HepG2 (cell line): ENCODE results near the gene CSK. TPM values are rescaled to one million over a fixed set of nuclear protein-coding genes. Genes with fewer than 3 reads are reported as not detected.

Experiments used
- ATAC-seq: fragments of 200-7000 bp; cut with Tn5 transposase; 3 replicates; pipeline ENCODE4 v1.9.1; 2020; ENCODE audit warnings: mild to moderate bottlenecking, moderate library complexity
- BruUV-seq: library from RNA; stranded (reverse); fragments of 400-500 nt; replicated peaks from 2 replicates; lab custom pipeline; 2021; lab: Mats Ljungman, UMichigan
- CTCF ChIA-PET: fragments of 300-600 bp; formaldehyde crosslinking; extraction: SDS; loops from one replicate; lab custom pipeline; 2021; ENCODE audit warnings: low total read pairs, inconsistent platforms, low intra/inter-chr PET ratio; lab: Yijun Ruan, JAX
- POLR2A ChIA-PET: fragments of 350-600 bp; sonication (Branson Sonifier 250); formaldehyde crosslinking; loops from one replicate; lab custom pipeline; 2020; ENCODE audit warnings: antibody characterized with exemption, inconsistent platforms; lab: Yijun Ruan, JAX
- DNase-seq: peaks from one replicate; pipeline ENCODE4 v3.0.0-alpha.2; 2015; ENCODE audit warnings: low spot score
- FAIRE-seq: peaks from 3 replicates; lab custom pipeline; 2011; peaks lifted over from hg19 to GRCh38; lab: Jason Lieb, UNC
- H2AFZ ChIP-seq: one replicate; pipeline ENCODE4 v1.6.1; 2011; ENCODE audit warnings: low read length, inconsistent platforms
- H3K27ac ChIP-seq: fragments of 300-600 bp; 3 replicates; pipeline ENCODE4 v1.8.0; 2011; ENCODE audit warnings: mixed run types, mild to moderate bottlenecking, mixed read lengths, low read length, inconsistent platforms; ENCODE audit not compliant: insufficient read depth; ENCODE audit errors: extremely low read length
- H3K27me3 ChIP-seq, 2 experiments: fragments of 200-600 bp in 1 of 2; 2 replicates in 1 of 2; 3 replicates in 1 of 2; pipeline versions ENCODE4 v1.6.0 to v1.8.0; 2011; ENCODE audit warnings: low read length in 2 of 2, mild to moderate bottlenecking in 2 of 2, moderate library complexity in 2 of 2, inconsistent platforms in 1 of 2; ENCODE audit not compliant: insufficient read depth in 2 of 2, control insufficient read depth in 1 of 2
- H3K36me3 ChIP-seq, 2 experiments: fragments of 200-600 bp in 1 of 2; replicated peaks in 1 of 2; 2 replicates in 1 of 2; 3 replicates in 1 of 2; pipeline versions ENCODE4 v1.5.1 to v1.8.0; 2011; ENCODE audit warnings: low read length in 2 of 2, inconsistent platforms in 1 of 2; ENCODE audit not compliant: insufficient read depth in 2 of 2, control insufficient read depth in 1 of 2
- H3K4me1 ChIP-seq: 2 replicates; pipeline ENCODE4 v1.5.1; 2012; ENCODE audit warnings: low read length, inconsistent platforms; ENCODE audit not compliant: insufficient read depth
- H3K4me2 ChIP-seq: 2 replicates; pipeline ENCODE4 v1.6.0; 2011; ENCODE audit warnings: low read depth, low read length, inconsistent platforms
- H3K4me3 ChIP-seq, 3 experiments: fragments of 200-600 bp in 1 of 3; sonication (generic), shearing (Covaris generic) in 1 of 3; replicated peaks in 1 of 3; 2 replicates each; pipeline ENCODE4 v1.5.1; 2011 to 2016; ENCODE audit warnings: low read length in 3 of 3, inconsistent platforms in 2 of 3, low read depth in 2 of 3, mild to moderate bottlenecking in 2 of 3, control low read depth in 1 of 3, mixed read lengths in 1 of 3; ENCODE audit not compliant: insufficient read depth in 1 of 3
- H3K79me2 ChIP-seq: one replicate; pipeline ENCODE4 v1.6.1; 2011; ENCODE audit warnings: low read length, inconsistent platforms; ENCODE audit not compliant: insufficient read depth
- H3K9ac ChIP-seq: 2 replicates; pipeline ENCODE4 v1.6.0; 2011; ENCODE audit warnings: mild to moderate bottlenecking, low read depth, low read length, inconsistent platforms; ENCODE audit not compliant: insufficient read depth
- H3K9me3 ChIP-seq: 2 replicates; pipeline ENCODE4 v1.5.1; 2012; ENCODE audit warnings: mild to moderate bottlenecking, low read length
- H4K20me1 ChIP-seq: 2 replicates; pipeline ENCODE4 v1.6.0; 2011; ENCODE audit warnings: inconsistent platforms, mild to moderate bottlenecking, low read length, moderate library complexity; ENCODE audit not compliant: insufficient read depth
- ATM ChIP-seq: fragments of 450-650 bp; IDR thresholded peaks from 2 replicates; pipeline ENCODE4 v1.7.1; 2017; ENCODE audit warnings: mild to moderate bottlenecking, borderline replicate concordance
- FOXP1 ChIP-seq, 2 experiments: fragments of 450-650 bp in 1 of 2; IDR thresholded peaks; 2 replicates each; pipeline ENCODE4 v1.6.1; 2017 to 2018; ENCODE audit warnings: antibody characterized with exemption in 1 of 2
- GATAD2A ChIP-seq: IDR thresholded peaks from 2 replicates; pipeline ENCODE4 v1.6.1; 2016
- HMG20B ChIP-seq: conservative IDR thresholded peaks from 2 replicates; pipeline ENCODE4 v1.6.1; 2016; ENCODE audit warnings: missing genetic modification reagents, missing compliant biosample characterization
- MED8 ChIP-seq: sonication (generic); formaldehyde crosslinking; IDR thresholded peaks from 2 replicates; pipeline ENCODE4 v1.8.1; 2023; ENCODE audit warnings: mild to moderate bottlenecking, missing genetic modification reagents; ENCODE audit not compliant: insufficient replicate concordance
- RELA ChIP-seq: sonication (generic); formaldehyde crosslinking; IDR thresholded peaks from 2 replicates; pipeline ENCODE4 v1.4.0; 2020; ENCODE audit warnings: missing genetic modification reagents
- REPIN1 ChIP-seq: sonication (generic); formaldehyde crosslinking; IDR thresholded peaks from 2 replicates; pipeline ENCODE4 v1.8.0; 2022; ENCODE audit warnings: missing genetic modification reagents, low read depth, mild to moderate bottlenecking, borderline replicate concordance
- SMAD1 ChIP-seq: sonication (generic); formaldehyde crosslinking; IDR thresholded peaks from 2 replicates; pipeline ENCODE4 v1.4.0; 2020; ENCODE audit warnings: missing genetic modification reagents, low read depth, mild to moderate bottlenecking, borderline replicate concordance
- TOPORS ChIP-seq: sonication (generic); formaldehyde crosslinking; IDR thresholded peaks from 2 replicates; pipeline ENCODE4 v1.8.0; 2023; ENCODE audit warnings: mild to moderate bottlenecking, missing genetic modification reagents
- ZFP1 ChIP-seq: IDR thresholded peaks from 2 replicates; pipeline ENCODE4 v1.6.1; 2016
- ZMYM2 ChIP-seq: sonication (generic); formaldehyde crosslinking; IDR thresholded peaks from 2 replicates; pipeline ENCODE4 v1.8.0; 2022; ENCODE audit warnings: mild to moderate bottlenecking, missing genetic modification reagents
- ZNF260 ChIP-seq: sonication (generic); formaldehyde crosslinking; IDR thresholded peaks from 2 replicates; pipeline ENCODE4 v1.4.0; 2020; ENCODE audit warnings: missing genetic modification reagents, low read depth, mild to moderate bottlenecking, borderline replicate concordance
- ZNF382 ChIP-seq: sonication (generic); formaldehyde crosslinking; IDR thresholded peaks from 2 replicates; pipeline ENCODE4 v1.5.0; 2020; ENCODE audit warnings: missing genetic modification reagents, mild to moderate bottlenecking, borderline replicate concordance
- ZNF441 ChIP-seq: sonication (generic); formaldehyde crosslinking; IDR thresholded peaks from 2 replicates; pipeline ENCODE4 v1.7.0; 2021; ENCODE audit warnings: missing genetic modification reagents, borderline replicate concordance
- ZNF451 ChIP-seq: sonication (generic); formaldehyde crosslinking; IDR thresholded peaks from 2 replicates; pipeline ENCODE4 v1.5.0; 2020; ENCODE audit warnings: mild to moderate bottlenecking, missing genetic modification reagents
- WGBS: methylation state at CpG from one replicate; pipeline ENCODE4 v1.1.6; 2017; ENCODE audit warnings: low lambda C conversion rate; 5-methylcytosine and 5-hydroxymethylcytosine counted together
- in situ Hi-C: cut with HindIII; loops from 2 replicates; pipeline ENCODE4 v1.10.0; 2017; ENCODE audit warnings: low pct_unique_long_range_greater_than_20kb; ENCODE audit not compliant: extremely low pct_ligation_motif_present
- intact Hi-C: fragments of 100-400 bp; cut with micrococcal nuclease; formaldehyde crosslinking; loops from one replicate; pipeline ENCODE4 v1.10.0; 2022; ENCODE audit not compliant: unreplicated experiment
- polyA plus RNA-seq, 8 experiments: library from polyadenylated mRNA; depleted of rRNA in 3 of 8; stranded (reverse) in 7 of 8; unstranded in 1 of 8; fragments of >200 nt; fragmentation: Illumina TruSeq in 4 of 8; extraction: Trizol in 4 of 8; gene quantifications; 2 replicates each; pipeline versions ENCODE4 v1.2.1 to v1.2.3, GENCODE V29; 2011 to 2016; ENCODE audit warnings: low read depth in 4 of 8, missing spikeins in 1 of 8, mixed read lengths in 1 of 8; ENCODE audit not compliant: insufficient read depth in 1 of 8
- total RNA-seq, 5 experiments: library from RNA; depleted of rRNA; stranded (reverse); fragments of >200 nt; fragmentation: Illumina TruSeq; extraction: Trizol; gene quantifications; 2 replicates each; pipeline ENCODE4 v1.2.3, GENCODE V29; 2016; ENCODE audit warnings: low read depth in 1 of 5
- TF ChIP-seq, protein P1 (sequence below): sonication (generic); formaldehyde crosslinking; IDR thresholded peaks from 2 replicates; pipeline ENCODE4 v1.4.0; 2020; ENCODE audit warnings: mild to moderate bottlenecking, missing genetic modification reagents
- TF ChIP-seq, protein P2 (sequence below): sonication (generic); formaldehyde crosslinking; IDR thresholded peaks from 2 replicates; pipeline ENCODE4 v1.4.0; 2020; ENCODE audit warnings: mild to moderate bottlenecking, missing genetic modification reagents, borderline replicate concordance

Gene CSK
- total and polyA plus RNA-seq, 2 of the 13 experiments (the other 11 are each of a cell fraction or from before 2014, with no cell fraction given): 12.5 to 21.3 TPM

DNA sequence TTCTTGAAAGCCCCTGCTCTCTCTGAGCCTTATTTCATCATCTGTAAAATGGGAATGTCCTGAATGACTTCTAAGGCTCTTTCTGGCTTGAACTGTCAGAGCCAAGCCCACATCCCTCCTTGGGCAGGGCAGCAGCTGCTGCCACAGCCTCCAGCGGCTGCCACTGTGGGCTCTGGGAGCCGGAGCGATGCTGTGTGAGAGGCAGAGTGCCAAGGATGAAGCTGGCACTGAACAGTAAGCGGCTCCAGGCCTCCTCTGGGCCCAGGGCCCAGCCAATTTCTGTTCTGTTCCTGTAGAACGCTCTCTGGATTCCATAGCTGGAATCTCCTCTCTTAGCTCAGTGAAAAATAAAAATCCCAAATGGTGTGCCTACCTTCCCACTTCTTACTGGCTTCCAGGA lies 49.0 kb downstream of the CSK start:
- Histone ChIP-seq H3K9me3 (no peaks in the 10 kb centered on the region), H3K36me3 (no peaks in the 10 kb centered on the region), H3K4me2 (no peak overlapping the region), H3K79me2 (no peaks in the 10 kb centered on the region), H4K20me1 (no peaks in the 10 kb centered on the region), H3K9ac (no peak overlapping the region), H3K4me1 (peaks cover 30% of the 10 kb centered on the region), H3K4me3 (no peak overlapping the region), H3K27ac (no peak overlapping the region), H3K27me3 (peaks cover 5 to 40% of the 10 kb centered on the region in 2 experiments; a peak in 4 of 5 replicates), H2AFZ (no peak overlapping the region)
- in situ Hi-C loops: no loop called here
- FAIRE-seq (no peak), DNase-seq (no peak), ATAC-seq (no peak)
- CTCF ChIA-PET: no interaction called here
- intact Hi-C loops: no loop called here
- POLR2A ChIA-PET: no interaction called here
- 37% methylated on average over 2 of the region's 5 CpGs for WGBS
- BruUV-seq: no TSS peak
- TF ChIP-seq ZNF382 (CRISPR knock-in tag) (no peak), ZMYM2 (CRISPR knock-in tag) (no peak), RELA (no peak), ZNF441 (CRISPR knock-in tag) (no peak), ZNF451 (no peak), SMAD1 (no peak), ATM (no peak), REPIN1 (CRISPR knock-in tag) (no peak), GATAD2A (no peak), FOXP1 (IDR thresholded peaks at IDR 0.05) (no peak), FOXP1 (CRISPR knock-in tag; IDR thresholded peaks at IDR 0.05) (no peak), ZFP1 (CRISPR knock-in tag) (no peak), HMG20B (CRISPR knock-in tag) (no peak), TOPORS (no peak), MED8 (no peak), ZNF260 (CRISPR knock-in tag) (no peak)
- TF ChIP-seq, protein P1, sequence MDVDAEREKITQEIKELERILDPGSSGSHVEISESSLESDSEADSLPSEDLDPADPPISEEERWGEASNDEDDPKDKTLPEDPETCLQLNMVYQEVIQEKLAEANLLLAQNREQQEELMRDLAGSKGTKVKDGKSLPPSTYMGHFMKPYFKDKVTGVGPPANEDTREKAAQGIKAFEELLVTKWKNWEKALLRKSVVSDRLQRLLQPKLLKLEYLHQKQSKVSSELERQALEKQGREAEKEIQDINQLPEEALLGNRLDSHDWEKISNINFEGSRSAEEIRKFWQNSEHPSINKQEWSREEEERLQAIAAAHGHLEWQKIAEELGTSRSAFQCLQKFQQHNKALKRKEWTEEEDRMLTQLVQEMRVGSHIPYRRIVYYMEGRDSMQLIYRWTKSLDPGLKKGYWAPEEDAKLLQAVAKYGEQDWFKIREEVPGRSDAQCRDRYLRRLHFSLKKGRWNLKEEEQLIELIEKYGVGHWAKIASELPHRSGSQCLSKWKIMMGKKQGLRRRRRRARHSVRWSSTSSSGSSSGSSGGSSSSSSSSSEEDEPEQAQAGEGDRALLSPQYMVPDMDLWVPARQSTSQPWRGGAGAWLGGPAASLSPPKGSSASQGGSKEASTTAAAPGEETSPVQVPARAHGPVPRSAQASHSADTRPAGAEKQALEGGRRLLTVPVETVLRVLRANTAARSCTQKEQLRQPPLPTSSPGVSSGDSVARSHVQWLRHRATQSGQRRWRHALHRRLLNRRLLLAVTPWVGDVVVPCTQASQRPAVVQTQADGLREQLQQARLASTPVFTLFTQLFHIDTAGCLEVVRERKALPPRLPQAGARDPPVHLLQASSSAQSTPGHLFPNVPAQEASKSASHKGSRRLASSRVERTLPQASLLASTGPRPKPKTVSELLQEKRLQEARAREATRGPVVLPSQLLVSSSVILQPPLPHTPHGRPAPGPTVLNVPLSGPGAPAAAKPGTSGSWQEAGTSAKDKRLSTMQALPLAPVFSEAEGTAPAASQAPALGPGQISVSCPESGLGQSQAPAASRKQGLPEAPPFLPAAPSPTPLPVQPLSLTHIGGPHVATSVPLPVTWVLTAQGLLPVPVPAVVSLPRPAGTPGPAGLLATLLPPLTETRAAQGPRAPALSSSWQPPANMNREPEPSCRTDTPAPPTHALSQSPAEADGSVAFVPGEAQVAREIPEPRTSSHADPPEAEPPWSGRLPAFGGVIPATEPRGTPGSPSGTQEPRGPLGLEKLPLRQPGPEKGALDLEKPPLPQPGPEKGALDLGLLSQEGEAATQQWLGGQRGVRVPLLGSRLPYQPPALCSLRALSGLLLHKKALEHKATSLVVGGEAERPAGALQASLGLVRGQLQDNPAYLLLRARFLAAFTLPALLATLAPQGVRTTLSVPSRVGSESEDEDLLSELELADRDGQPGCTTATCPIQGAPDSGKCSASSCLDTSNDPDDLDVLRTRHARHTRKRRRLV (CRISPR knock-in tag): no peak
- TF ChIP-seq, protein P2, sequence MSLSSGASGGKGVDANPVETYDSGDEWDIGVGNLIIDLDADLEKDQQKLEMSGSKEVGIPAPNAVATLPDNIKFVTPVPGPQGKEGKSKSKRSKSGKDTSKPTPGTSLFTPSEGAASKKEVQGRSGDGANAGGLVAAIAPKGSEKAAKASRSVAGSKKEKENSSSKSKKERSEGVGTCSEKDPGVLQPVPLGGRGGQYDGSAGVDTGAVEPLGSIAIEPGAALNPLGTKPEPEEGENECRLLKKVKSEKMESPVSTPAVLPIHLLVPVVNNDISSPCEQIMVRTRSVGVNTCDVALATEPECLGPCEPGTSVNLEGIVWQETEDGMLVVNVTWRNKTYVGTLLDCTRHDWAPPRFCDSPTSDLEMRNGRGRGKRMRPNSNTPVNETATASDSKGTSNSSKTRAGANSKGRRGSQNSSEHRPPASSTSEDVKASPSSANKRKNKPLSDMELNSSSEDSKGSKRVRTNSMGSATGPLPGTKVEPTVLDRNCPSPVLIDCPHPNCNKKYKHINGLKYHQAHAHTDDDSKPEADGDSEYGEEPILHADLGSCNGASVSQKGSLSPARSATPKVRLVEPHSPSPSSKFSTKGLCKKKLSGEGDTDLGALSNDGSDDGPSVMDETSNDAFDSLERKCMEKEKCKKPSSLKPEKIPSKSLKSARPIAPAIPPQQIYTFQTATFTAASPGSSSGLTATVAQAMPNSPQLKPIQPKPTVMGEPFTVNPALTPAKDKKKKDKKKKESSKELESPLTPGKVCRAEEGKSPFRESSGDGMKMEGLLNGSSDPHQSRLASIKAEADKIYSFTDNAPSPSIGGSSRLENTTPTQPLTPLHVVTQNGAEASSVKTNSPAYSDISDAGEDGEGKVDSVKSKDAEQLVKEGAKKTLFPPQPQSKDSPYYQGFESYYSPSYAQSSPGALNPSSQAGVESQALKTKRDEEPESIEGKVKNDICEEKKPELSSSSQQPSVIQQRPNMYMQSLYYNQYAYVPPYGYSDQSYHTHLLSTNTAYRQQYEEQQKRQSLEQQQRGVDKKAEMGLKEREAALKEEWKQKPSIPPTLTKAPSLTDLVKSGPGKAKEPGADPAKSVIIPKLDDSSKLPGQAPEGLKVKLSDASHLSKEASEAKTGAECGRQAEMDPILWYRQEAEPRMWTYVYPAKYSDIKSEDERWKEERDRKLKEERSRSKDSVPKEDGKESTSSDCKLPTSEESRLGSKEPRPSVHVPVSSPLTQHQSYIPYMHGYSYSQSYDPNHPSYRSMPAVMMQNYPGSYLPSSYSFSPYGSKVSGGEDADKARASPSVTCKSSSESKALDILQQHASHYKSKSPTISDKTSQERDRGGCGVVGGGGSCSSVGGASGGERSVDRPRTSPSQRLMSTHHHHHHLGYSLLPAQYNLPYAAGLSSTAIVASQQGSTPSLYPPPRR (CRISPR knock-in tag): no peak
